Measurements from ENCODE around the gene SYTL2. TPM values are rescaled to one million over a fixed set of nuclear protein-coding genes. Genes with fewer than 3 reads are reported as not detected.
A peak's percentile ranks its signal among the peaks of the same experiment; 100 is the strongest.

Gene SYTL2
- total RNA-seq, 2 donors from 2014 or later: 4.6 to 7.5 TPM

- no peak overlapping the region for H3K27ac Mint-ChIP-seq
- ATAC-seq: no peak
Observed at GRCh38 chr11:85835729-85836128, 24.8 kb upstream of the SYTL2 start.

GRCh38 chr11:85835263-85835662 lies 24.3 kb upstream of the SYTL2 start:
- peaks cover 7 to 11% of the 10 kb centered on the region in 2 donors for H3K36me3 Mint-ChIP-seq
- H3K27ac Mint-ChIP-seq: no peak overlapping the region
- peaks cover 8 to 12% of the 10 kb centered on the region in 2 donors for H3K9me3 Mint-ChIP-seq
- ATAC-seq (no peak), DNase-seq (ENCODE audit: low spot score in 2 of 2) (no peak)

More at GRCh38 chr11:85835729-85836128, 24.8 kb upstream of the SYTL2 start:
- Mint-ChIP-seq H3K36me3 (peaks cover 7 to 11% of the 10 kb centered on the region in 2 donors), H3K9me3 (peaks cover 8 to 12% of the 10 kb centered on the region in 2 donors)
- DNase-seq (ENCODE audit: low spot score in 2 of 2): no peak

GRCh38 chr11:85831050-85831449 lies 20.1 kb upstream of the SYTL2 start:
- H3K27ac Mint-ChIP-seq: peak overlapping the region in 1 of 2 donors; percentile 7
- DNase-seq (ENCODE audit: low spot score in 2 of 2) (no peak), ATAC-seq (no peak)
- peaks cover 6 to 14% of the 10 kb centered on the region in 2 donors for H3K9me3 Mint-ChIP-seq
- H3K36me3 Mint-ChIP-seq: peaks cover 4 to 19% of the 10 kb centered on the region in 2 donors

GRCh38 chr11:85829172-85829571 lies 18.2 kb upstream of the SYTL2 start:
- DNase-seq (ENCODE audit: low spot score in 2 of 2) (no peak), ATAC-seq (no peak)
- Mint-ChIP-seq H3K27ac (no peak overlapping the region), H3K9me3 (peaks cover 0 to 5% of the 10 kb centered on the region in 2 donors), H3K36me3 (peaks cover 0 to 10% of the 10 kb centered on the region in 2 donors)

- Mint-ChIP-seq H3K9me3 (peaks cover 0 to 5% of the 10 kb centered on the region in 2 donors), H3K36me3 (peaks cover 0 to 10% of the 10 kb centered on the region in 2 donors), H3K27ac (no peak overlapping the region)
- no peak for ATAC-seq
- no peak for DNase-seq (ENCODE audit: low spot score in 2 of 2)
Observed at GRCh38 chr11:85828640-85828978, 17.7 kb upstream of the SYTL2 start.

- peaks cover 0 to 5% of the 10 kb centered on the region in 2 donors for H3K9me3 Mint-ChIP-seq
- peaks cover 0 to 10% of the 10 kb centered on the region in 2 donors for H3K36me3 Mint-ChIP-seq
- DNase-seq (ENCODE audit: low spot score in 2 of 2) (peak in 1 of 2 donors; percentile 22), ATAC-seq (peak; percentile 64 to 69)
- H3K27ac Mint-ChIP-seq: peak overlapping the region; percentile 48 to 95
Observed at GRCh38 chr11:85827748-85828639, 17.1 kb upstream of the SYTL2 start.

GRCh38 chr11:85826116-85826855 lies 15.3 kb upstream of the SYTL2 start:
- H3K27ac Mint-ChIP-seq: peak overlapping the region in 1 of 2 donors; percentile 17
- H3K9me3 Mint-ChIP-seq: peaks cover 0 to 9% of the 10 kb centered on the region in 2 donors
- DNase-seq (ENCODE audit: low spot score in 2 of 2) (no peak), ATAC-seq (no peak)
- peaks cover 0 to 10% of the 10 kb centered on the region in 2 donors for H3K36me3 Mint-ChIP-seq

GRCh38 chr11:85825616-85826015 lies 14.7 kb upstream of the SYTL2 start:
- no peak overlapping the region for H3K27ac Mint-ChIP-seq
- ATAC-seq (no peak), DNase-seq (ENCODE audit: low spot score in 2 of 2) (no peak)
- peaks cover 0 to 10% of the 10 kb centered on the region in 2 donors for H3K36me3 Mint-ChIP-seq
- H3K9me3 Mint-ChIP-seq: peaks cover 0 to 9% of the 10 kb centered on the region in 2 donors

- H3K9me3 Mint-ChIP-seq: peaks cover 0 to 4% of the 10 kb centered on the region in 2 donors
- ATAC-seq: peak; percentile 74 to 85
- peak in 1 of 2 donors; percentile 54 for DNase-seq (ENCODE audit: low spot score in 2 of 2)
- peaks cover 0 to 1% of the 10 kb centered on the region in 2 donors for H3K36me3 Mint-ChIP-seq
- peak overlapping the region in 1 of 2 donors; percentile 85 for H3K27ac Mint-ChIP-seq
Observed at GRCh38 chr11:85823816-85824215, 12.9 kb upstream of the SYTL2 start.

- DNase-seq (ENCODE audit: low spot score in 2 of 2) (no peak), ATAC-seq (no peak)
- H3K36me3 Mint-ChIP-seq: no peaks in the 10 kb centered on the region
- H3K9me3 Mint-ChIP-seq: peaks cover 0 to 4% of the 10 kb centered on the region in 2 donors
- H3K27ac Mint-ChIP-seq: no peak overlapping the region
Observed at GRCh38 chr11:85822814-85823213, 11.9 kb upstream of the SYTL2 start.

- ATAC-seq: peak; percentile 6 to 19
- Mint-ChIP-seq H3K9me3 (peaks cover 0 to 4% of the 10 kb centered on the region in 2 donors), H3K27ac (no peak overlapping the region), H3K36me3 (no peaks in the 10 kb centered on the region)
- DNase-seq (ENCODE audit: low spot score in 2 of 2): no peak
Observed at GRCh38 chr11:85821636-85822035, 10.7 kb upstream of the SYTL2 start.

- H3K36me3 Mint-ChIP-seq: no peaks in the 10 kb centered on the region
- ATAC-seq: no peak
- H3K9me3 Mint-ChIP-seq: peaks cover 0 to 4% of the 10 kb centered on the region in 2 donors
- DNase-seq (ENCODE audit: low spot score in 2 of 2): no peak
- no peak overlapping the region for H3K27ac Mint-ChIP-seq
Observed at GRCh38 chr11:85819441-85819840, 8.5 kb upstream of the SYTL2 start.

- no peaks in the 10 kb centered on the region for H3K9me3 Mint-ChIP-seq
- ATAC-seq: no peak
- H3K36me3 Mint-ChIP-seq: no peaks in the 10 kb centered on the region
- no peak overlapping the region for H3K27ac Mint-ChIP-seq
- no peak for DNase-seq (ENCODE audit: low spot score in 2 of 2)
Observed at GRCh38 chr11:85815186-85815931, 4.4 kb upstream of the SYTL2 start.

GRCh38 chr11:85813721-85814120 lies 2.8 kb upstream of the SYTL2 start:
- Mint-ChIP-seq H3K27ac (no peak overlapping the region), H3K36me3 (no peaks in the 10 kb centered on the region), H3K9me3 (no peaks in the 10 kb centered on the region)
- ATAC-seq (no peak), DNase-seq (ENCODE audit: low spot score in 2 of 2) (no peak)

- ATAC-seq: no peak
- no peak for DNase-seq (ENCODE audit: low spot score in 2 of 2)
- Mint-ChIP-seq H3K27ac (no peak overlapping the region), H3K36me3 (no peaks in the 10 kb centered on the region), H3K9me3 (no peaks in the 10 kb centered on the region)
Observed at GRCh38 chr11:85811624-85812023, 683 bp upstream of the SYTL2 start.

- H3K27ac Mint-ChIP-seq: peak overlapping the region in 1 of 2 donors; percentile 23
- peak; percentile 2 to 13 for ATAC-seq
Observed at GRCh38 chr11:85810521-85810870, 445 bp downstream of the SYTL2 start.

GRCh38 chr11:85809863-85810262 lies 1.1 kb downstream of the SYTL2 start:
- ATAC-seq (no peak), DNase-seq (ENCODE audit: low spot score in 2 of 2) (no peak)
- H3K27ac Mint-ChIP-seq: peak overlapping the region; percentile 23 to 57
- H3K9me3 Mint-ChIP-seq: no peaks in the 10 kb centered on the region
- H3K36me3 Mint-ChIP-seq: no peaks in the 10 kb centered on the region

More at GRCh38 chr11:85810521-85810870, 445 bp downstream of the SYTL2 start:
- Mint-ChIP-seq H3K36me3 (no peaks in the 10 kb centered on the region), H3K9me3 (no peaks in the 10 kb centered on the region)
- no peak for DNase-seq (ENCODE audit: low spot score in 2 of 2)
